Measurements from ENCODE around the gene PPM1N.

DNA sequence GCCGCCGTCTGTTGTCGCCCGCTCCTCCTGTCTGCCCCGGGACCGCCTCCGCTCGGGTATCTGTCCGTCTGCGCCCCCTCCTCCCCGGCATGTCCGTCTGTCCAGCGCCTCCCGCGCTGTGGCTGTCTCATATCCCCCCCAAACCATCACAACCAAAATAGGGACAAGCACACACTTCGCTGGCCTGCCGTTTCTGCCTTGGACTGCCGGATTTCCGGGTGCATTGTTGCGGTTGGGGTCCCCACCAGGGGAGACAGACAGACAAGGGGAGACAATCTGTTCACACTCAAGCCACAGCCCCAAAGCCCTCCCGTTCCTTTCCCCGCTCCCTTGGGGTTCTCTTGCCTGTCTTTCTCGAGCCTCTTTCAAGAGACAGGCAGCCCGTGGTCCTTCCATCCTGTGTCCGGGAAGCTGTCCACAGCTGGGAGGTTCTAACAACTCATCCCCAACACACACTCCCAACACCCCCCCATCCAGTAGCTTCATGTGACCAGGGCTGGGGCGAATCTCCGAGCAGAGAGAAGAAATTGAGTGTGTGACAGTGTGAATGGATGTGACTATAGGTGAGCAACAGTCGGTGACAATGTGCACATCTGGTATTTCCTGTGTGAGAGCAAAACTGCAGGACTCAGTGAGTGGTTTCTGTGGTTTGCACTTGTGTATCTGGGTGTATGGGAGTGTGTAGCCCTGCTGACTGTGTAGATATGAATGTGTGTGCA, 47.0 kb upstream of the PPM1N start:
- no peak for TF ChIP-seq CTCF (IDR thresholded peaks at IDR 0.05)
- no peak for TF ChIP-seq POLR2A (IDR thresholded peaks at IDR 0.05)

Data from Peyer's patch (tissue), 4 donors.